ENCODE results near the gene GALNT10.

DNA sequence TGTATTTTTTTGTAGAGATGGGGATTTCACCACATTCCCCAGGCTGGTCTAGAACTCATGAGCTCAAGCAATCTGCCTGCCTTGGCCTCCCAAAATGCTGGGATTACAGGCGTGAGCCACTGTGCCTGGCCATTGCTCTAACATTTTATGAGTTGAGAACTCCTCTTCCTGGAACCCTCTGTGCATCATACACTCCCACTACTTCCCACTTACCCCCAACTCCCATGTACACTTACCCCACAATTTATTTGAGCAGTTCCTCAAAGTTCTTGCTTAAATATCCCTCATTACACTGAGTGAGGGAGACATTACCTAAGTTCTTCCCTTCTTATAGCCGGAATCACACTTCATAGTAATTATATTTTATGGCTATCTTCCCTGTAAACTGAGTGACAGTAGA, 42.9 kb upstream of the GALNT10 start:
- TF ChIP-seq CTCF (IDR thresholded peaks at IDR 0.05; ENCODE audit: control extremely low read depth in 1 of 3, insufficient read depth in 1 of 3, low read depth in 1 of 3, low read length in 3 of 3) (no peak), JUND (IDR thresholded peaks at IDR 0.05; ENCODE audit: low read length) (no peak), GABPA (IDR thresholded peaks at IDR 0.05; ENCODE audit: borderline replicate concordance, insufficient read depth, low read length) (no peak), EP300 (IDR thresholded peaks at IDR 0.05; ENCODE audit: borderline replicate concordance in 1 of 2, low read depth in 2 of 2, low read length in 2 of 2) (no peak), KDM4A (IDR thresholded peaks at IDR 0.05; ENCODE audit: low read depth, low read length, severe bottlenecking) (no peak), RFX5 (IDR thresholded peaks at IDR 0.05; ENCODE audit: borderline replicate concordance, low read depth, low read length) (no peak), RAD21 (IDR thresholded peaks at IDR 0.05 in 1 of 2, conservative IDR thresholded peaks at IDR 0.05 in 1 of 2; ENCODE audit: low read depth in 2 of 2, low read length in 2 of 2) (no peak), SP1 (IDR thresholded peaks at IDR 0.05; ENCODE audit: low read depth, low read length) (no peak)
- TF ChIP-seq, protein P1, sequence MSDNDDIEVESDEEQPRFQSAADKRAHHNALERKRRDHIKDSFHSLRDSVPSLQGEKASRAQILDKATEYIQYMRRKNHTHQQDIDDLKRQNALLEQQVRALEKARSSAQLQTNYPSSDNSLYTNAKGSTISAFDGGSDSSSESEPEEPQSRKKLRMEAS (IDR thresholded peaks at IDR 0.05) = no peak
